Naive thymus-derived CD4-positive, alpha-beta T cell (primary cell): ENCODE data around the gene LHX4. TPM values are rescaled to one million over a fixed set of nuclear protein-coding genes. Genes with fewer than 3 reads are reported as not detected.

Source experiments
- ATAC-seq: fragments of 150-1000 bp; cut with Tn5 transposase; 2 replicates; pipeline ENCODE4 v1.10.0; 2021; ENCODE audit warnings: mild to moderate bottlenecking, moderate library complexity
- CTCF ChIA-PET: fragments of 350-600 bp; sonication (Branson Sonifier 250); formaldehyde crosslinking; loops from one replicate; lab custom pipeline; 2021; ENCODE audit warnings: antibody characterized with exemption; lab: Charles Lee
- POLR2A ChIA-PET: fragments of 350-600 bp; sonication (Branson Sonifier 250); formaldehyde crosslinking; loops from one replicate; lab custom pipeline; 2021; ENCODE audit warnings: antibody characterized with exemption, inconsistent platforms; lab: Charles Lee
- DNase-seq, 9 donors: peaks; one replicate each; pipeline versions ENCODE4 v3.0.0 to v3.0.0-alpha.2; 2020 to 2022; ENCODE audit warnings: mixed read lengths in 1 of 9
- H3K27ac ChIP-seq: one replicate; pipeline ENCODE4 v1.7.0; 2013; ENCODE audit warnings: mild to moderate bottlenecking, low read depth, low read length, moderate library complexity
- H3K27me3 ChIP-seq, 2 donors: one replicate each; pipeline ENCODE4 v1.7.0; 2013; ENCODE audit warnings: low read length in 2 of 2, mild to moderate bottlenecking in 2 of 2, moderate library complexity in 2 of 2; ENCODE audit not compliant: control insufficient read depth in 2 of 2, insufficient read depth in 2 of 2
- H3K36me3 ChIP-seq, 3 experiments: 1 replicate in 2 of 3; 2 replicates in 1 of 3; pipeline ENCODE4 v1.7.0; 2013; ENCODE audit warnings: low read length in 3 of 3, mild to moderate bottlenecking in 3 of 3, moderate library complexity in 1 of 3; ENCODE audit not compliant: insufficient read depth in 3 of 3, control insufficient read depth in 2 of 3
- H3K4me1 ChIP-seq, 2 donors: one replicate each; pipeline ENCODE4 v1.7.0; 2013; ENCODE audit warnings: low read length in 2 of 2, mild to moderate bottlenecking in 2 of 2, moderate library complexity in 1 of 2; ENCODE audit not compliant: control insufficient read depth in 2 of 2, insufficient read depth in 2 of 2
- H3K4me3 ChIP-seq: 2 replicates; pipeline ENCODE4 v1.7.0; 2013; ENCODE audit warnings: mild to moderate bottlenecking, low read length
- H3K9me3 ChIP-seq, 3 experiments: 1 replicate in 2 of 3; 2 replicates in 1 of 3; pipeline ENCODE4 v1.7.0; 2013; ENCODE audit warnings: low read length in 3 of 3; ENCODE audit not compliant: control insufficient read depth in 2 of 3
- H3K27ac Mint-ChIP-seq, 9 donors: one replicate each; pipeline ENCODE4 v1.8.0; 2020 to 2022; ENCODE audit warnings: mixed read lengths in 9 of 9, mild to moderate bottlenecking in 8 of 9, moderate library complexity in 5 of 9, inconsistent platforms in 2 of 9
- H3K27me3 Mint-ChIP-seq, 5 donors: one replicate each; pipeline ENCODE4 v1.8.0; 2021 to 2022; ENCODE audit warnings: mixed read lengths in 5 of 5, mild to moderate bottlenecking in 1 of 5
- H3K36me3 Mint-ChIP-seq, 5 donors: one replicate each; pipeline ENCODE4 v1.8.0; 2020 to 2022; ENCODE audit warnings: mixed read lengths in 5 of 5, mild to moderate bottlenecking in 3 of 5, inconsistent platforms in 1 of 5
- H3K4me1 Mint-ChIP-seq, 7 donors: one replicate each; pipeline ENCODE4 v1.8.0; 2020 to 2022; ENCODE audit warnings: mixed read lengths in 7 of 7, mild to moderate bottlenecking in 3 of 7, inconsistent platforms in 1 of 7
- H3K4me3 Mint-ChIP-seq, 10 donors: one replicate each; pipeline ENCODE4 v1.8.0; 2020 to 2022; ENCODE audit warnings: mild to moderate bottlenecking in 10 of 10, mixed read lengths in 10 of 10, moderate library complexity in 6 of 10, inconsistent platforms in 2 of 10
- H3K9me3 Mint-ChIP-seq, 11 donors: one replicate each; pipeline ENCODE4 v1.8.0; 2020 to 2022; ENCODE audit warnings: mixed read lengths in 11 of 11, mild to moderate bottlenecking in 4 of 11, inconsistent platforms in 1 of 11, moderate library complexity in 1 of 11
- intact Hi-C, 2 donors: fragments of 100-400 bp; cut with micrococcal nuclease; formaldehyde crosslinking; loops; one replicate each; pipeline ENCODE4 v1.15.1; 2023
- polyA plus RNA-seq, 2 donors: library from polyadenylated mRNA; unstranded; fragments of 300-500 nt; fragmentation: Illumina TruSeq; gene quantifications; one replicate each; pipeline ENCODE4 v1.2.3, GENCODE V29; 2021
- total RNA-seq, 6 experiments: library from RNA in 5 of 6; stranded (reverse) in 5 of 6; gene quantifications; 1 replicate in 5 of 6; 2 replicates in 1 of 6; pipeline ENCODE4 v1.2.3 and lab custom pipeline; 2021 to 2026

LHX4 gene
- total and polyA plus RNA-seq, 7 experiments from 2014 or later: 0.07 to 0.58 (median 0.24) TPM; not detected in 4

DNA sequence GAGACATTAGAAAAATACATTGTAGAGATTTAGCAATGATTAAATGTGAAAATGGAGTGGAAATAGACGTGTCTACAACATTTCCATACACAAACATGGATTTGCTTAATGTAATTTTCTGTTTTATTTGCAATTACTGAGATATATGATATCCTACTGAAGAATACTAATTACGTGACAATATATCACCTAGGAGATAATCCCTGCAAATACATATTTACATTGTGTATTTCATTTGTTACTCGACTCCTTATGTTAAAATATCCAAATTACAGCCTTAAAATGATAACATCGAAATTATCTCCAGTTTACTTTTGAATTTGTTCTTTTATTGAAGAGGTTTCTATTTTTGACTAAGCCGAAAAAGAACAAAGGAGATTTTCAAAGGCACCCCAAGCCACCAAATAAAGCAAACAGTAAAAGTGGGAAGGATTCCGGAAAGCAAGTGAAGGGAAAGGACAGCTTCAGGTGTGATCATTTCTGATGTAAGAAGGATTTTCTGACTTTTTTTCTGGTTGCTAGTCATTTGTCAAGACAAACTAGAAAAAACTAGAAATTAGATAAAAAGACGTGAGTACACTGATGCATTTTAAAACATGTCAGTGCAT, 7.9 kb downstream of the LHX4 start:
- Histone ChIP-seq H3K27me3 (peaks cover 20 to 35% of the 10 kb centered on the region in 2 donors), H3K36me3 (no peaks in the 10 kb centered on the region), H3K4me1 (peaks cover 6 to 12% of the 10 kb centered on the region in 2 donors), H3K9me3 (no peaks in the 10 kb centered on the region), H3K27ac (no peak overlapping the region), H3K4me3 (no peak overlapping the region)
- ATAC-seq: no peak
- intact Hi-C loops: loop anchor here (5.0 to 10.0 kb wide), 2 partner anchors 239 to 397 kb away; partner anchors contain the start of gene XPR1 (in 1 of the 2)
- CTCF ChIA-PET: no interaction called here
- Mint-ChIP-seq H3K27ac (no peak overlapping the region), H3K27me3 (peaks cover 82 to 96% (median 88%) of the 10 kb centered on the region in 5 donors), H3K4me3 (no peak overlapping the region), H3K9me3 (peaks cover 0 to 2% (median 0%) of the 10 kb centered on the region in 11 donors), H3K36me3 (no peaks in the 10 kb centered on the region), H3K4me1 (peaks cover 7 to 37% (median 26%) of the 10 kb centered on the region in 7 donors)
- POLR2A ChIA-PET: no interaction called here
- DNase-seq: no peak

DNA sequence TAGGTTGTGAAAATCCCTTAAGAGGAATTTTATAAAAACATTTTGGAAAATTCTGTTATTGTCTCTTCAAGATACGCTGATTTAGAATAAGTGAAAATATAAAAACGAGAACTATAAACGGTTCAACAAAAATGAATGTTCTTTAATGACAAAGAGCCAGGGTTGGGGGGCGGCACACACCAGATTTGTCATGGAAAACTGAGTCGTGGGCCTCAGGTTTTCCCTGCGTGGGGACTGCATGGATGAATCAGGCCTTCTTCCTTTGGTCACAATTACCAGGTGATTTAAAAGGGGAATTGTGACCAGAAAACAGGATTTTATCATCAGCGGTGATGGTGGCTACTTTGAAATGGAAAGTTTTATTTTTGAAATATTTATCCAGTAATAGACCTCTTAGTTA, 8.6 kb downstream of the LHX4 start:
- Mint-ChIP-seq H3K9me3 (peaks cover 0 to 2% (median 0%) of the 10 kb centered on the region in 11 donors), H3K27me3 (peaks cover 82 to 92% (median 84%) of the 10 kb centered on the region in 5 donors), H3K36me3 (no peaks in the 10 kb centered on the region), H3K27ac (no peak overlapping the region), H3K4me1 (peaks cover 7 to 30% (median 26%) of the 10 kb centered on the region in 7 donors), H3K4me3 (no peak overlapping the region)
- ChIA-PET CTCF (no interaction called here), POLR2A (no interaction called here)
- Histone ChIP-seq H3K9me3 (no peaks in the 10 kb centered on the region), H3K36me3 (no peaks in the 10 kb centered on the region), H3K4me1 (peaks cover 6 to 12% of the 10 kb centered on the region in 2 donors), H3K27ac (no peak overlapping the region), H3K27me3 (peaks cover 20 to 34% of the 10 kb centered on the region in 2 donors), H3K4me3 (no peak overlapping the region)
- ATAC-seq (no peak), DNase-seq (no peak)
- intact Hi-C loops: loop anchor here (5.0 to 10.0 kb wide), 2 partner anchors 239 to 396 kb away; partner anchors contain the start of gene XPR1 (in 1 of the 2)

DNA sequence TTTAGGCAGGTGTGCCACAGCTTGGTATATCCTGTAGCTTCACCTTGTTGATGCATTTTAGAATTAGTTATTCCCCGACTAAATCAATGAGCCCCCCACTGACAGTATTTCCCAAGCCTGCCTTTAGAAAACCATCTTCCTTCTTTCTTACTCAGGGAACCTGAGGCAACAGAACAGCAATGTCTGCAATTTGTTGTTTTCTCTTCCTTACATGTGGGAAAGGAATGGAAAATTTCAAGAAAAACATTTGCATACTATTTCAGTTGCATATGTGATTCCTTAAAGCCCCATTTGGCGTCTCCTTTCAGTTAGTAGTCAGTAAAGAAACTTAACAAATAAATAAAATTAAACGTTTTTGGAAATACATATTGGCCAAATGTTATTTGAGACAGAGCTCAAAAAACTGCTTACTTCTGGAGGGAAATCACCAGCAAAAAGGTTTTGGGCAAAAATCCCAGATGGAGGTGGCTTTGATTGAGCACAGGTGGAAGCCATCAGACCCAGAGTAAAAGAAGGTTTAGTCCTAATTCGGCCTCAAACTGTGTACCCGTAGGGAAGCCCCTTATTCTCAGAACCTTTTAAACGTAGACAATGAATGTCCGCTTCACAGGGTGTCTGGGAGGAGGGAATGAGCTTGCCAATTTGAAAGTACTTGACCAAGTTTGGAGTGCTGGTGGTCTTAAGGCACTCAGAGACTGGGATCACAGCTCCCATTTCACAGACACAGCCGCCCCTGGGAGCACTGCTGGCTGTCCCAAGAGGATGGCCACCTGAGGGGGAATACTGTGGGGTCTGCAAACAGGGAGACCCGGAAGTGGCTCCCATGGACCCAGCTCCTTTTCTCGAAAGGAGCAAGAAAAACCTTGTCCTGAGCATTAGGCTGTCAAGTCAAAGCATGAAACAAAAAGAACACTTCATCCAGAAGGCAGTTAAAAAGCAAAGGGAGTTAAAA, 9.4 kb downstream of the LHX4 start:
- POLR2A ChIA-PET: no interaction called here
- H3K36me3 ChIP-seq: no peaks in the 10 kb centered on the region
- no peak overlapping the region for H3K4me3 ChIP-seq
- H3K9me3 Mint-ChIP-seq: peaks cover 0 to 2% (median 0%) of the 10 kb centered on the region in 11 donors
- no peak overlapping the region for H3K27ac ChIP-seq
- no peaks in the 10 kb centered on the region for H3K36me3 Mint-ChIP-seq
- peaks cover 6 to 9% of the 10 kb centered on the region in 2 donors for H3K4me1 ChIP-seq
- H3K27me3 ChIP-seq: peaks cover 17 to 34% of the 10 kb centered on the region in 2 donors
- H3K27me3 Mint-ChIP-seq: peaks cover 78 to 92% (median 84%) of the 10 kb centered on the region in 5 donors
- no peaks in the 10 kb centered on the region for H3K9me3 ChIP-seq
- no peak overlapping the region for H3K4me3 Mint-ChIP-seq
- no peak overlapping the region for H3K27ac Mint-ChIP-seq
- no peak for DNase-seq
- ATAC-seq: no peak
- H3K4me1 Mint-ChIP-seq: peaks cover 5 to 23% (median 19%) of the 10 kb centered on the region in 7 donors
- CTCF ChIA-PET: no interaction called here
- intact Hi-C loops: loop anchor here (5.0 to 10.0 kb wide), 2 partner anchors 238 to 395 kb away; partner anchors contain the start of gene XPR1 (in 1 of the 2)

GRCh38 chr1:180241716-180242544, 11.9 kb downstream of the LHX4 start:
- Mint-ChIP-seq H3K36me3 (no peaks in the 10 kb centered on the region), H3K4me1 (no peaks in the 10 kb centered on the region), H3K27me3 (peaks cover 61 to 80% (median 72%) of the 10 kb centered on the region in 5 donors), H3K27ac (no peak overlapping the region), H3K9me3 (peaks cover 0 to 2% (median 0%) of the 10 kb centered on the region in 11 donors), H3K4me3 (no peak overlapping the region)
- Histone ChIP-seq H3K4me1 (no peaks in the 10 kb centered on the region), H3K36me3 (no peaks in the 10 kb centered on the region), H3K27ac (no peak overlapping the region), H3K27me3 (peaks cover 10 to 13% of the 10 kb centered on the region in 2 donors), H3K4me3 (no peak overlapping the region), H3K9me3 (no peaks in the 10 kb centered on the region)
- intact Hi-C loops: no loop called here
- ChIA-PET CTCF (no interaction called here), POLR2A (interaction anchor here (0.8 kb wide), 1 partner anchor 1876 kb away, joined by 3 read pairs; no protein-coding TSS in a partner anchor)
- ATAC-seq (no peak), DNase-seq (no peak)

DNA sequence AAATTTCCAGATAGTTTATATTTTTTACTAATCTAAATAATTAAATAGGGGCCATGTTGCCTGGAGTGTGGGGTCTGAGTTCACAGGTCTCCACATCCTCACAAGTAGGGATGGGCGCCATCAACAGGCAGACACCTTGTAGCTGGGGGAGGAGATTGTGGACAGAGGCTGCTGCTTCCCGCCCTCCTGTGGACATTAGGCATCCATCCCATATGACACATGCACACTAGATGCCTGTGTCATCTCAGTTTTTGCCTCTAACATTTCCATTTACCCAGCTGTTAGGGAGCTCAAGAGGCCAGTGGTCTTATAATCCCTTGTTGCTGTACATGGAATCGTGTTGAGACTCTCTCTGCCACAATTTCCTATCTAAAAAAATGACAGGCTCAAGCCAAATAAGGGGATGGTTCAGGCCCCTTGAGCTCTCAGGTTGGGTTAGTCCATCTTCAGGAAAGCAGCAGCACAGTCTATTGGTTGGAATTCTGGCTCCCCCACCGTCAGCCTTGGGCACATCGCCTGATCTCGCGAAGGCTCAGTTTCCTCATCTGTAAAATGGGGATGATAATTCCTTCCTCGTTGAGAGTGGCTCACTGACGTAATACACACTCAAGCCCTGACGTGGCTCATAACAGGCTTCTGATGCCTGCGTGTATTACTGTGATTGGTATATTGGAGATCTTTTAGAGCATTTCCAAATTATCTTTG, 13.6 kb downstream of the LHX4 start:
- intact Hi-C loops: no loop called here
- peaks cover 0 to 2% (median 0%) of the 10 kb centered on the region in 11 donors for H3K9me3 Mint-ChIP-seq

More for the DNA sequence above, 13.6 kb downstream of the LHX4 start:
- Mint-ChIP-seq H3K4me3 (no peak overlapping the region), H3K36me3 (no peaks in the 10 kb centered on the region), H3K4me1 (peaks cover 0 to 2% (median 0%) of the 10 kb centered on the region in 7 donors), H3K27ac (no peak overlapping the region), H3K27me3 (peaks cover 43 to 71% (median 54%) of the 10 kb centered on the region in 5 donors)
- no peak overlapping the region for H3K4me3 ChIP-seq
- no peak overlapping the region for H3K27ac ChIP-seq
- no peaks in the 10 kb centered on the region for H3K4me1 ChIP-seq
- ChIA-PET CTCF (no interaction called here), POLR2A (no interaction called here)
- H3K27me3 ChIP-seq: peaks cover 3 to 7% of the 10 kb centered on the region in 2 donors
- no peak for ATAC-seq
- H3K9me3 ChIP-seq: no peaks in the 10 kb centered on the region
- no peak for DNase-seq
- H3K36me3 ChIP-seq: no peaks in the 10 kb centered on the region
